DOHH2 (cell line): Measurements from ENCODE around the gene SET.

Experiments
- CTCF ChIP-seq: fragments of 200-600 bp; sonication (generic); IDR thresholded peaks from one replicate; pipeline ENCODE4 v1.5.1; 2014; ENCODE audit warnings: antibody characterized with exemption, mild to moderate bottlenecking, low read depth, low read length; ENCODE audit not compliant: poor library complexity, severe bottlenecking
- EZH2phosphoT487 ChIP-seq: fragments of 200-600 bp; sonication (generic); IDR thresholded peaks from 2 replicates; pipeline ENCODE4 v1.6.1; 2017; ENCODE audit warnings: borderline replicate concordance, mild to moderate bottlenecking, antibody characterized with exemption, low read length, moderate library complexity, mixed read lengths

DNA sequence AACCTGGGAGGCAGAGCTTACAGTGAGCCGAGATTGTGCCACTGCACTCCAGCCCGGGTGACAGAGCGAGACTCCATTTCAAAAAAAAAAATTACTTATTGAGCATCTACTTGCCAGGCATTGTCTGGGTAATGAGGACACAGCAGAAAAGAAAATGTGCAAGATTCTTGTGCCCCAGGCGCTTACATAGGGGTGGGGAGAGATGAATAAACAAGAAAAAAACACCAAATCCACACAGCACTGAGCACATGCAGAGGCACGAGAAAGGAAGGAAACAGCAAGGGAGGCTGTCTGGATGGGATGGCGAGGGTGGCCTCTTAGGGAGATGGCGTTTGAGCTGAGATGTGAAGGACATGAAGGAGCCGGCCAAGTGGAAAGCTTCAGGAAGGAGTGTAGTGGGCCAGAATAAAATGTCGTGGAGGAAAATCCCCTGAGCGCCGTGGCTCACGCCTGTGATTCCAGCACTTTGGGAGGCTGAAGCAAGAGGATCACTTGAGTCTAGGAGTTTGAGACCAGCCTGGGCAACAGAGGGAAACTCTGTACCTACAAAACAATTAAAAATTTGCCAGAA, 46.3 kb upstream of the SET start:
- TF ChIP-seq EZH2phosphoT487 (no peak), CTCF (no peak)
